GM23248 (cell line): Measurements from ENCODE around the gene NKAIN1. TPM values are rescaled to one million over a fixed set of nuclear protein-coding genes. Genes with fewer than 3 reads are reported as not detected.

Experiments
- DNase-seq: peaks from one replicate; pipeline ENCODE4 v3.0.0-alpha.2; 2015
- H2AFZ ChIP-seq: fragments of 200-600 bp; sonication (generic); 2 replicates; pipeline ENCODE4 v1.6.1; 2016; ENCODE audit warnings: antibody characterized with exemption
- H3F3A ChIP-seq: fragments of 200-600 bp; sonication (generic); 2 replicates; pipeline ENCODE4 v1.6.1; 2016; ENCODE audit warnings: mild to moderate bottlenecking, antibody characterized with exemption, mixed run types; ENCODE audit not compliant: insufficient read depth
- H3K27ac ChIP-seq: fragments of 200-600 bp; sonication (generic); 2 replicates; pipeline ENCODE4 v1.5.1; 2016; ENCODE audit warnings: mild to moderate bottlenecking
- H3K27me3 ChIP-seq: fragments of 200-600 bp; sonication (generic); replicated peaks from 2 replicates; pipeline ENCODE4 v1.6.1; 2016; ENCODE audit warnings: mild to moderate bottlenecking; ENCODE audit not compliant: insufficient read depth
- H3K36me3 ChIP-seq: fragments of 200-600 bp; sonication (generic); 2 replicates; pipeline ENCODE4 v1.6.1; 2016; ENCODE audit warnings: low read depth, mild to moderate bottlenecking
- H3K4me1 ChIP-seq: fragments of 200-600 bp; sonication (generic); 2 replicates; pipeline ENCODE4 v1.6.1; 2016; ENCODE audit warnings: mild to moderate bottlenecking; ENCODE audit not compliant: insufficient read depth
- H3K4me2 ChIP-seq: fragments of 200-600 bp; sonication (generic); one replicate; pipeline ENCODE4 v1.6.1; 2016; ENCODE audit warnings: mild to moderate bottlenecking; ENCODE audit not compliant: unreplicated experiment
- H3K4me3 ChIP-seq: fragments of 200-600 bp; sonication (generic); 2 replicates; pipeline ENCODE4 v1.5.1; 2016; ENCODE audit warnings: mild to moderate bottlenecking
- H3K79me2 ChIP-seq: fragments of 200-600 bp; sonication (generic); 2 replicates; pipeline ENCODE4 v1.6.1; 2016; ENCODE audit warnings: mild to moderate bottlenecking; ENCODE audit not compliant: insufficient read depth
- H3K9ac ChIP-seq: fragments of 200-600 bp; sonication (generic); 2 replicates; pipeline ENCODE4 v1.6.1; 2016; ENCODE audit warnings: mild to moderate bottlenecking
- H3K9me2 ChIP-seq: fragments of 200-600 bp; sonication (generic); 2 replicates; pipeline ENCODE4 v1.6.1; 2016; ENCODE audit warnings: mixed run types, mild to moderate bottlenecking, moderate library complexity; ENCODE audit not compliant: insufficient read depth
- H3K9me3 ChIP-seq: fragments of 200-600 bp; sonication (generic); one replicate; pipeline ENCODE4 v1.6.1; 2017; ENCODE audit warnings: low read depth
- H4K20me1 ChIP-seq: fragments of 200-600 bp; sonication (generic); 2 replicates; pipeline ENCODE4 v1.6.0; 2016; ENCODE audit not compliant: insufficient read depth
- EZH2 ChIP-seq: fragments of 200-600 bp; sonication (generic); IDR thresholded peaks from 2 replicates; pipeline ENCODE4 v1.6.1; 2018; ENCODE audit warnings: antibody characterized with exemption, mild to moderate bottlenecking; ENCODE audit not compliant: insufficient read depth, poor library complexity, severe bottlenecking
- EZH2phosphoT487 ChIP-seq: fragments of 200-600 bp; sonication (generic); IDR thresholded peaks from 2 replicates; pipeline ENCODE4 v1.6.1; 2018; ENCODE audit warnings: antibody characterized with exemption, moderate library complexity, mild to moderate bottlenecking, low read depth; ENCODE audit not compliant: insufficient read depth
- WGBS, 2 experiments: methylation state at CpG; one replicate each; pipeline ENCODE4 v1.1.6; 2015 to 2017; ENCODE audit warnings: low lambda C conversion rate in 2 of 2, low coverage in 1 of 2; ENCODE audit errors: missing lambda C conversion rate in 2 of 2; 5-methylcytosine and 5-hydroxymethylcytosine counted together
- in situ Hi-C: fragments of 300-500 bp; cut with MboI; formaldehyde crosslinking; loops from 2 replicates; pipeline ENCODE4 v1.15.0; 2020
- polyA plus RNA-seq: library from polyadenylated mRNA; unstranded; fragments of >200 nt; fragmentation: Nextera tagmentation; extraction: Ambion mirVana; gene quantifications from 2 replicates; pipeline ENCODE4 v1.2.1, GENCODE V29; 2016
- total RNA-seq: library from RNA; depleted of rRNA; stranded (reverse); fragments of >200 nt; shearing (Covaris generic); gene quantifications from 2 replicates; pipeline ENCODE4 v1.2.3, GENCODE V29; 2014

Gene NKAIN1
- total and polyA plus RNA-seq, 2 experiments from 2014 or later: 0.11 TPM; not detected in 1

GRCh38 chr1:31208361-31208945 is 31.2 kb downstream of the NKAIN1 start:
- H3K4me1 ChIP-seq: no peaks in the 10 kb centered on the region
- H3K27me3 ChIP-seq: no peaks in the 10 kb centered on the region
- H3K27ac ChIP-seq: no peak overlapping the region
- 67 to 71% methylated on average over 9 of the region's 9 CpGs for WGBS, 2 experiments
- DNase-seq: no peak
- H2AFZ ChIP-seq: no peak overlapping the region
- in situ Hi-C loops: no loop called here
- H3K9ac ChIP-seq: no peak overlapping the region
- no peaks in the 10 kb centered on the region for H3K79me2 ChIP-seq
- TF ChIP-seq EZH2 (no peak), EZH2phosphoT487 (no peak)
- no peaks in the 10 kb centered on the region for H3K9me3 ChIP-seq
- H3K4me2 ChIP-seq: no peak overlapping the region
- H3K36me3 ChIP-seq: no peaks in the 10 kb centered on the region
- H3K9me2 ChIP-seq: no peaks in the 10 kb centered on the region
- no peak overlapping the region for H3K4me3 ChIP-seq
- no peaks in the 10 kb centered on the region for H4K20me1 ChIP-seq
- no peaks in the 10 kb centered on the region for H3F3A ChIP-seq

DNA sequence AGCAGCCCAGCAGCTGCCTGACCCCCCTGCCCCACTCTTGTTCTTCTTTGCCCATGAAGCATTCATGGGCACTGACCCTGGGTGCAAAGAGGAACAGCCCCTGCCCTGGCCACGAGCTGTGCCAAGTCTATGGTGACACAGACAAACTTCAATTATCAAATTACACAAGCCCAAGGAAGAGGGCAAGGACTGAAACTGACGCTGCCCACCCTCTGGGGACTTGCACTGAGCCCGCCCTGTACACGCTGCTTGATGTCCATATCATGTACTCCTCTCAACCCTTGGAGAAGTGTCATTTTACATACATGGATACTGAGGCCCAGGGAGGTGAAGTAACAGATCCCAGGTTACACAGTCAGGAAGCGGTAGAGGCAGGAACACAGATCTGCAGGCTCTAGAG is 32.1 kb downstream of the NKAIN1 start:
- no peak overlapping the region for H3K4me3 ChIP-seq
- in situ Hi-C loops: no loop called here
- no peaks in the 10 kb centered on the region for H3K9me2 ChIP-seq
- no peak for DNase-seq
- H3F3A ChIP-seq: no peaks in the 10 kb centered on the region
- TF ChIP-seq EZH2 (no peak), EZH2phosphoT487 (no peak)
- H2AFZ ChIP-seq: no peak overlapping the region
- H3K4me2 ChIP-seq: no peak overlapping the region
- no peaks in the 10 kb centered on the region for H3K4me1 ChIP-seq
- H3K9ac ChIP-seq: no peak overlapping the region
- H3K36me3 ChIP-seq: no peaks in the 10 kb centered on the region
- H3K27ac ChIP-seq: no peak overlapping the region
- H4K20me1 ChIP-seq: no peaks in the 10 kb centered on the region
- no peaks in the 10 kb centered on the region for H3K79me2 ChIP-seq
- no peaks in the 10 kb centered on the region for H3K27me3 ChIP-seq
- H3K9me3 ChIP-seq: no peaks in the 10 kb centered on the region
- WGBS, 2 experiments: 56 to 58% methylated on average over 5 of the region's 5 CpGs

DNA sequence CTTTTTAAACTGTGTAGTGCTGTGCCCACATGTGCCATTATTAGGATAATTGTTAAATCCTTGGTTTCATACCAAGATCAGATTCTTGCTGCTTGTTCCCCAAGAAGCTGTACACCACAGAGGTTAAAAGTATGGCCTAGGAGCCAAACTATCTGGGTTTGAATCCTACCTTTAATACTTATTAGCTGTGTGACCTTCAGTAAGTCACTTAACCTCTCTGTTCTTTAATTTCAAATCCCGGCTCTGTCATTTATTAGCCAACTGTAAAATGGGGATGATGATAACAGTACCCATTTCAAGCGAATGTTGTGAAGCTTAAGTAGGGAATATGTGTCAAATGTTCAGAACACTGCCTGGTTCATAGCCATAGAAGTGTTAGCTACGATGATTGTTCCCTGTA is 32.6 kb downstream of the NKAIN1 start:
- 71 to 77% methylated on average over 3 of the region's 3 CpGs for WGBS, 2 experiments
- no peaks in the 10 kb centered on the region for H4K20me1 ChIP-seq
- no peaks in the 10 kb centered on the region for H3K79me2 ChIP-seq
- no peak for DNase-seq
- no peaks in the 10 kb centered on the region for H3K9me3 ChIP-seq
- in situ Hi-C loops: no loop called here
- no peaks in the 10 kb centered on the region for H3K36me3 ChIP-seq
- H3K27me3 ChIP-seq: no peaks in the 10 kb centered on the region
- no peak overlapping the region for H3K4me3 ChIP-seq
- H3K27ac ChIP-seq: no peak overlapping the region
- no peaks in the 10 kb centered on the region for H3K4me1 ChIP-seq
- H3F3A ChIP-seq: no peaks in the 10 kb centered on the region
- no peak overlapping the region for H3K4me2 ChIP-seq
- TF ChIP-seq EZH2phosphoT487 (no peak), EZH2 (no peak)
- no peak overlapping the region for H3K9ac ChIP-seq
- H3K9me2 ChIP-seq: no peaks in the 10 kb centered on the region
- H2AFZ ChIP-seq: no peak overlapping the region

DNA sequence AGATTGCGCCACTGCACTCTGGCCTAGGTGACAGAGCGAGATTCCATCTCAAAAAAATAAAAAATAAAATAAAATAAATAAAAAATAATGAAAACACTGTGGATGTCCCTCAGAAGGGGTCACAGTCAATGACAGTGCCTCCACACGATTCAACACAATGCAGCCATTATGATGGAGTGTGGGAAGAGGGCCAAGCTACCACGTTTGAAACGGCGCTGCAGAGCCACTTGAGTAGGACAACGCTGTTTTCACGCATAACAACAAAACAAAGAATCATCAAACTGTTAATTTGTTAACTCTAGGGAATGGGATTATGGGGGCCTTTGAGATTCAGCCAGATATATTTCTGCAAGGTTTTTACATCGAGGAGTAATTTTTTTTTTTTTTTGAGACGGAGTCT is 36.5 kb downstream of the NKAIN1 start:
- no peak overlapping the region for H3K4me3 ChIP-seq
- H3K36me3 ChIP-seq: no peaks in the 10 kb centered on the region
- H3K27me3 ChIP-seq: no peaks in the 10 kb centered on the region
- no peaks in the 10 kb centered on the region for H3K9me2 ChIP-seq
- H3K9ac ChIP-seq: no peak overlapping the region
- no peak overlapping the region for H3K4me2 ChIP-seq
- DNase-seq: no peak
- no peaks in the 10 kb centered on the region for H4K20me1 ChIP-seq
- H3K4me1 ChIP-seq: no peaks in the 10 kb centered on the region
- H3K79me2 ChIP-seq: no peaks in the 10 kb centered on the region
- no peaks in the 10 kb centered on the region for H3K9me3 ChIP-seq
- WGBS, 2 experiments: 75% methylated on average over 10 of the region's 10 CpGs
- in situ Hi-C loops: no loop called here
- no peak overlapping the region for H2AFZ ChIP-seq
- H3F3A ChIP-seq: no peaks in the 10 kb centered on the region
- no peak overlapping the region for H3K27ac ChIP-seq
- TF ChIP-seq EZH2: no peak
- TF ChIP-seq EZH2phosphoT487: no peak

GRCh38 chr1:31201931-31202360 is 37.7 kb downstream of the NKAIN1 start:
- in situ Hi-C loops: no loop called here
- H2AFZ ChIP-seq: no peak overlapping the region
- H3K79me2 ChIP-seq: no peaks in the 10 kb centered on the region
- no peaks in the 10 kb centered on the region for H3K4me1 ChIP-seq
- TF ChIP-seq EZH2phosphoT487 (no peak), EZH2 (no peak)
- no peak overlapping the region for H3K4me2 ChIP-seq
- H3K9me3 ChIP-seq: no peaks in the 10 kb centered on the region
- H3F3A ChIP-seq: no peaks in the 10 kb centered on the region
- no peaks in the 10 kb centered on the region for H3K36me3 ChIP-seq
- H4K20me1 ChIP-seq: no peaks in the 10 kb centered on the region
- H3K4me3 ChIP-seq: no peak overlapping the region
- H3K27me3 ChIP-seq: no peaks in the 10 kb centered on the region
- H3K9ac ChIP-seq: no peak overlapping the region
- no peak overlapping the region for H3K27ac ChIP-seq
- no peaks in the 10 kb centered on the region for H3K9me2 ChIP-seq
- no peak for DNase-seq
- 49 to 52% methylated on average over 5 of the region's 5 CpGs for WGBS, 2 experiments
